Measurements from ENCODE around the gene CTBP2.
"Not testable (repeated sequence)": the region's sequence is repeated elsewhere in the genome, so short reads cannot be mapped to it uniquely, and the experiment has no call there.

CTBP2 gene

DNA sequence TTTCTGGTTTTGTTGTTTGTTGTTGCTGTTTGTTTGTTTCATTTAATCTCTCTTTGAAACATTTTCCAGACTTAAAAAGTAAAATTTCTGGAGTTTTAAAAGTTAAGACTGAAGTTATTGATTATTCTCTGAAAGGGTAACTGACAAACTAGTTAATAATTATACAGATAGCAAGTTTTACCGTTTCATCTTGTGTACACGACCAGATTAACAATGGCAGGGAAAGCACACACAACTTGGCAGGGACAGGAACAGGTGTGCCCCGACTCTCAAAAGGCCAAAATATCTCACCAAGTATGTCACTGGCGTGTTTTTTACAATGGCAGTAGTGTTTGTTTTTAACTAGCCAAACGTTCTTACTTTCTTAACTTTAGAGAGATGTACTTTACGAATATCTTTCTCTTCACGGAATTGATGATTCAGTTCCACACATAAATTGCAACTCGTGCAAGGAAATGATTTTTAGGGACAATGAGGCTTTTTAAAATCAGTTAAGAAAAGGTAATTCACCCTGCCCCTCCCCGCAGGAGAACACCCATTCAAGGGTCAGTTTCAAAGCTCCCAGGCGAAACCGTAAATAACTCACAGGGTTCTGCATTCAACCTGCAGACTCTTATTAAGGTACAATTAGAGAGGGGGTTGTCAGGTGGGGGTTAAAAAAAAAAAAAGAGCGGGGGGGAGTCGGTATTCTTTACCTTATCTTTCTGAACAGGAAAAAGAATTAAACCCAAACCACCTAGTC is 3.5 kb downstream of the CTBP2 start:
- H3K36me3 Mint-ChIP-seq = peaks cover 2% of the 10 kb centered on the region
- no peak overlapping the region for H3K4me3 Mint-ChIP-seq

DNA sequence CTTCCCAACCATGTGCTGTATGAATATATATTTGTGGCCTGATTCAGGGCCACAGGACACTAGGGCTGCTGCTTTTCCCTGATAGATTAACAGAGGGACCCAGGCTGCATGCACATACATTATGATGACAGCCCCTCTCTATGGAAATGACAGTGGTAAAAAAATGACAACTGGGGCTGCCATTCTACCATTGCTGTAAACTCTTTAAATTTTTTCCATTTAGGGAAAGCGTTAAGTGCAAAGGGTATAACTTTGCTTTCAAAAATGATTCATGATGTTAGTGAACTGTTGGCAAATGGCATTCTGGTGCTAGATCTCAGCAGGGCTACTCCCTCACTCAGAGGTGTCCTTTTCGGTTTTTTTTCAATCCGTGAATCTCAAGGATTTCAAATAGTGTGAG is 4.2 kb downstream of the CTBP2 start:
- H3K36me3 Mint-ChIP-seq = peaks cover 2% of the 10 kb centered on the region
- no peak overlapping the region for H3K27ac Mint-ChIP-seq
- H3K9me3 Mint-ChIP-seq (ENCODE audit: low read depth) = no peaks in the 10 kb centered on the region
- H3K4me3 Mint-ChIP-seq = no peak overlapping the region
- peaks cover 48% of the 10 kb centered on the region for H3K27me3 Mint-ChIP-seq
- peaks cover 5% of the 10 kb centered on the region for H3K4me1 Mint-ChIP-seq (ENCODE audit: low read depth)

More for the DNA sequence above, 3.5 kb downstream of the CTBP2 start:
- peaks cover 48% of the 10 kb centered on the region for H3K27me3 Mint-ChIP-seq
- H3K9me3 Mint-ChIP-seq (ENCODE audit: low read depth) = no peaks in the 10 kb centered on the region
- H3K27ac Mint-ChIP-seq = no peak overlapping the region
- H3K4me1 Mint-ChIP-seq (ENCODE audit: low read depth) = peaks cover 5% of the 10 kb centered on the region

DNA sequence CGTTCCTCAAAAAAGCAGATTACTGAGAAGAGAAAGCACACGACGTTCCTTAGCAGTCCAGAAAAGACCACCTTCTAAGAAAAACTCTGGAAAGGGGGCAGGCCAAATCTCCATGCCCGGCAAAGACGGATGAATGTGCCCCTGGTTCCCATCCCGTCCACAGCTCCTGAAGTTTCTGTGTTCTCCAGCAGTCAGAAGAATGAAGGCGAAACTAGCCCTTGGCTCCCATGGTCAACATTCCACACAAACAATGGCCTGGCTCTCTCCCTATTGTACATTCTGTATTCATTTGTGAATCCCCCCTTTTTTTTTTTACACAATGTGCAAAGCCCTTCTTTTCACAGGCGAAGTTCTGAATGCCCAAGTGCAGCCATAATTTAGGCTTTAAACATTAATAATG is 5.3 kb downstream of the CTBP2 start:
- H3K36me3 Mint-ChIP-seq = peaks cover 2% of the 10 kb centered on the region
- peaks cover 49% of the 10 kb centered on the region for H3K27me3 Mint-ChIP-seq
- no peaks in the 10 kb centered on the region for H3K9me3 Mint-ChIP-seq (ENCODE audit: low read depth)
- no peak overlapping the region for H3K27ac Mint-ChIP-seq
- H3K4me3 Mint-ChIP-seq = no peak overlapping the region
- peaks cover 5% of the 10 kb centered on the region for H3K4me1 Mint-ChIP-seq (ENCODE audit: low read depth)

DNA sequence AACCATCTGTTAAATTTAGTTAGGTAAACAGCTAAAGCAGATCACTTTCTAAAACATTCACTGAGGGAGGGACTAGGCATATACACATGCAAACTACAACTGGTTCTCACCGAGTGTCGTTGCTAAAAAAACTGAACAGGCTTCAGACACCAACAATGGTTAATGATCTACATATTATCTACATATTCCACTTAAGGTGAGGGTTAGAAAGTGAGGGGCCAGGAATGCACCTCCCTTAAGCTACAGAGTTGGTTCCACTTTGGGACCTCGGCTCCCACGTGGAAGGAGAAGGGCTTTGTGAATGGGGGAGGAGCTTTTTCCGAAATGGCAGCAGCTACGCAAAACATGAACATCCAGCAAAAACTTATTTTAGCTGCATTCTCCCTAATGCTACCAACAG is 5.8 kb downstream of the CTBP2 start:
- Mint-ChIP-seq H3K4me1 (ENCODE audit: low read depth) (peaks cover 5% of the 10 kb centered on the region), H3K27me3 (peaks cover 53% of the 10 kb centered on the region), H3K9me3 (ENCODE audit: low read depth) (no peaks in the 10 kb centered on the region), H3K36me3 (peaks cover 2% of the 10 kb centered on the region), H3K27ac (no peak overlapping the region), H3K4me3 (no peak overlapping the region)

DNA sequence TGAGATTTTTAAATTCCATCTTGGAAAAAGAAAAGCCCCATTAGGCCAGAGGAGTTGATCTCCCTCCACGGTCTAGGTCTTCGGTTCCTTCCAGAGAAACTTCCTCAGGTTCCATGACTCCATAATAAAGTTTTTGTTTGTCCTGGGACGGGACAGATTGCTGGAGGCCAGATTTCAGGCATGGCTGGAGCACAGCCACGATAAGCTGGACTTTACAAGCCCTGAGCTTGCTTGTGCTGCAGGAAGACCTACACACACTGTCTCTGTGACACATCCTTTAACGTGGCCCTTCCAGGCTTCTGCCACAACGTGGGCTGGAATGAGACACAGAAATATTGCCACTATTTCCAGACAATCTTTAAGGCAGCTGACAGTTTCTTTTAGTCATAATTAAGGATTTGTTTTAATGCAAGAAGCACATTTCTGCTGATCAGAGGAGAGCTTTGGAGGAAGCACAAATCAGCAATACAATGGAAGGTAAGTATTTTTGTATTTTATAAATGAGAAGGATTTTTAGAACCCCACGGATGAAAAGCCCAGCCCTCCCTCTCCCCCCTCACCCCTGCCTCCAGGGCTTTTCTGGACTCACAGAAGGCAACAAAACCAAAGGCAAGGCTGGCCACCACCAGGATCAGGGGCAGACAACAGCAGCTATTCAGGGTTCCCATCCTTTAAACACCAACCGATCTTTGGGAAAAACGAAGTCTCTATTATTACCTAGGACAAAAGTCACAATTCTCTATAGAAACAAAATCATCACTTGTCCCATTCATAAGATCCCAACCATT is 6.5 kb downstream of the CTBP2 start:
- peaks cover 5% of the 10 kb centered on the region for H3K4me1 Mint-ChIP-seq (ENCODE audit: low read depth)
- H3K36me3 Mint-ChIP-seq = peaks cover 2% of the 10 kb centered on the region
- peaks cover 53% of the 10 kb centered on the region for H3K27me3 Mint-ChIP-seq
- H3K27ac Mint-ChIP-seq = peak overlapping the region; percentile 12
- H3K4me3 Mint-ChIP-seq = no peak overlapping the region
- H3K9me3 Mint-ChIP-seq (ENCODE audit: low read depth) = no peaks in the 10 kb centered on the region

DNA sequence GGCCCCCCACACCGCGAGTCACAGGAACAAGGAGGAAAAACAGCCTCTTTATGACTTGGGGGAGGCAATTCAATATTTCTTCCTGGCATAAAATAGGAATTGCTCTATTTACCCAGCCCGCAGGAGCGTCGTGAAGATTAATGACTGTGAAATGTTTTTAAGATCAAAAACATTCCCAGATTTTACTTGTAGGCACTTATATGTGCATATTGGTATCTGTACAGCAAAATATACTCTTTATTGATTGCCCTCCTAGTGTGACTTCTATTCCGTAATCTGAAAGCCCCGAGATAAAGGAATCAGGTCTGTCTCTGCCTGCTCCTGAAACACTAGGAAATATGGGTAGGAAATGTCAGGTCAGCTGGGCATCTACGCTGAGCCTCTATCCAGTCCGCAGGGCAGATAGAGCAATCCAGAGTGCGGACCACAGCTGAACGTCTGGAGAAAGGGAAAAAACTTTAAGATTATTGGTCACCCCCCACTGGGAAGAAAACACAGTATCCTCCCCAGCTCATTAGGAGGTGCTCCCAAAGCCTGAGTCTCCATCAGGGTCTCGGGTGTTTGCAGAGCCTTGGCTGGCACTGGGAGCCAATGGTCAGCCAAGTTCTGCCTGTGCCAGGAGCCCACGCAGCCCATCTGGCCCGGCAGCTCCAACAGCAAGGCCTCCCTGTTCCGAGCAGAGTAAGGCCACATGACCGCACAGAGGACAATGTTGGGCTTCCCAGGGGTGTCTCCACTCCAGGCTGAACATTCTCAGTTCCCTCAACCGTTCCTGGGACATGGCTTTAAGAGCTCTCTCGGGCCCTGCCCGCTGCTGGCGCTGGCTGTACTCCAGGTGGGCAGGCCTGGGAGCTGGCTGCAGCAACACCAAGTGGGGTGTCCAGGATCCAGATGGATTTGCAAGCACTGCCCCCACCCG is 7.7 kb downstream of the CTBP2 start:
- no peak overlapping the region for H3K4me3 Mint-ChIP-seq
- H3K27ac Mint-ChIP-seq = no peak overlapping the region
- peaks cover 54% of the 10 kb centered on the region for H3K27me3 Mint-ChIP-seq
- no peaks in the 10 kb centered on the region for H3K36me3 Mint-ChIP-seq
- no peaks in the 10 kb centered on the region for H3K4me1 Mint-ChIP-seq (ENCODE audit: low read depth)
- H3K9me3 Mint-ChIP-seq (ENCODE audit: low read depth) = no peaks in the 10 kb centered on the region

DNA sequence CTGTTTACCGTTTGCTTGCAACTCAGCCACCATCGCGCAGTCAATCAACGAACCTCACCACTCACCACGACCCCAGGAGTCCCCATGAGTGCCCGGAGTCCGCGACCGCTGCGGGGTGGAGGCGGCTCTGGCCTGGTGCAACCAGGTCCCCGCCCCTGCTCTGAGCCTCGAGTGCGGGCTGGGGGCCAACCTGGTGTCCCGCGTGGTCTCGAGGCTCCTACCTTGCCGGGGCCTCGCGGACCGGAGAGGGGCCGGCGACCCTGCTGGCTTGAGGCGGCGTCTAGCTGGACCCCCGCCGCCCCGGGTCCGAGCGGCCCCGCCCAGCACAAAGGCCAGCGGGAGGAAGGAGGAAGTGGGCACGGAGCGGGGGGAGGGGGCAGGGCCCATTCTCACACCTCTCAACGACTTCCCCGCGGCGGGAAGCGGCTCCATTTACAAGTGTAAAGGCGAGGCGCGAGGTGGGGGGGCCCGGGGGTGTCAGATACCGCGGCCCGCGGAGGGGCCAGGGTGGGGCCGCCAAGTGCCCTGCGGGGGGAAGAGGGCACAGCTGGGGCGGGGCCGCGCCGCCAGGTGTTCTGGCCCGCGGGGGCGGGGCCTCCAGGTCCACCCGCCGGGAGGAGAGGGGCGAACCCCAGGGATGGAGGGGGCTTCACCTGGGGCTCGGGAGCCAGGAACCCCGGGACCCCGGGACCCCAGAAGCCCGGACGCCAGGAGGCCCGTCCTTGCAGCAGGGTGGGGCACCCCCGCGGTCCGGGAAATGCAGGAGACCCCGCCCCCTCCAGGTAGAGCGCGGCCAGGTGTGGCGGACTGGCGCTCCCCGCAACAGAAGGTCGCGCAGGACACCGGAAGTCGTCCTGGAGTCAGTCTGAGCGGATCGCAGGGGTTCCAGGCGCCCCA is 8.6 kb downstream of the CTBP2 start:
- no peaks in the 10 kb centered on the region for H3K4me1 Mint-ChIP-seq (ENCODE audit: low read depth)
- peaks cover 49% of the 10 kb centered on the region for H3K27me3 Mint-ChIP-seq
- H3K9me3 Mint-ChIP-seq (ENCODE audit: low read depth) = no peaks in the 10 kb centered on the region
- no peaks in the 10 kb centered on the region for H3K36me3 Mint-ChIP-seq
- no peak overlapping the region for H3K4me3 Mint-ChIP-seq
- no peak overlapping the region for H3K27ac Mint-ChIP-seq

DNA sequence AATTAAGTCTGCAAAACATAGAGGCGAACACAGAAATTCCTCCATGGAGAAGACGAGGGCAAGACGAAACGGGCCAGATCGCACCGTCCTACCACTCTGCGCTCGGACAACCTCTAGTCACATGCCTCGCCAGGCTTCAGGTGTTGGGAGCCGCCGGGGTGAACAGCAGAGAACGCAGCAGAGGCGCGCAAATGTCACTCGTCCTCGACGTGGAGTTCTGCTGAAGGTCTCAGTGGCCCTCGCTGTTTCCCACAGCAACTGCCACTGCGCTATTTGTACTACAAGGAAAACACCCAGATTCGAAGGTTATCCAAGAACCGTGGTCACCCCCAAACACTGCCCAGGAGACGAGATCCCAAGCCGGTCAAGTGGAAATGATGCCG is 9.2 kb downstream of the CTBP2 start:
- Mint-ChIP-seq H3K27ac (no peak overlapping the region), H3K4me3 (no peak overlapping the region)

DNA sequence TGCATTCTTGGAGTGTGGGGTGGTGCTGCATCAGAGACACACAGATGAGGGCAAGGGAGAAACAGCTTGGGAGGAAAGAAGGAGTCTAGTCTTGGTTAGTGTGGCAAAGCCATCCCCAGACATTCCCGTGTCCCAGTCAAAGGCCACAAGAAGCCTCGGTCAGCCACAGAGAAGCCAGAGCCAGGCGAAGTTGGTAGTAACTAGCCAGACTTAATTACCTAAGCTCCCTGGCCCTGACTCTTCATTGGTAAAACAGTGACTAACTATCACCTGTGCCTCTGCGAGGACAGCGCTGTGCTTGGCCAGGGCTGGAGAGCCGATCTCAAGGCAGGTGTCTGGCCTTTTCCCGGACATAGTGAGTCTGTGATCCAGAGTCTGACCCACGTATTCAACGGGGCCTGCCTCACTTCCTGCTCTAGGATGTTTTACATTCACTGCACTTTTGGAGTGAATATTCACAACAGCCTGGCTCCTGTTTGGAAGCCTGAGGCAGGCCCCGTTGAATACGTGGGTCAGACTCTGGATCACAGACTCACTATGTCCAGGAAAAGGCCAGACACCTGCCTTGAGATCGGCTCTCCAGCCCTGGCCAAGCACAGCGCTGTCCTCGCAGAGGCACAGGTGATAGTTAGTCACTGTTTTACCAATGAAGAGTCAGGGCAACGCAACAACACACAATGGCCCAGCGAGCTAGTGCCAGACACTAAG is 9.8 kb downstream of the CTBP2 start:
- H3K27ac Mint-ChIP-seq = not testable (repeated sequence)

More for the DNA sequence above, 9.2 kb downstream of the CTBP2 start:
- H3K36me3 Mint-ChIP-seq = no peaks in the 10 kb centered on the region
- H3K9me3 Mint-ChIP-seq (ENCODE audit: low read depth) = no peaks in the 10 kb centered on the region
- peaks cover 49% of the 10 kb centered on the region for H3K27me3 Mint-ChIP-seq
- H3K4me1 Mint-ChIP-seq (ENCODE audit: low read depth) = no peaks in the 10 kb centered on the region

DNA sequence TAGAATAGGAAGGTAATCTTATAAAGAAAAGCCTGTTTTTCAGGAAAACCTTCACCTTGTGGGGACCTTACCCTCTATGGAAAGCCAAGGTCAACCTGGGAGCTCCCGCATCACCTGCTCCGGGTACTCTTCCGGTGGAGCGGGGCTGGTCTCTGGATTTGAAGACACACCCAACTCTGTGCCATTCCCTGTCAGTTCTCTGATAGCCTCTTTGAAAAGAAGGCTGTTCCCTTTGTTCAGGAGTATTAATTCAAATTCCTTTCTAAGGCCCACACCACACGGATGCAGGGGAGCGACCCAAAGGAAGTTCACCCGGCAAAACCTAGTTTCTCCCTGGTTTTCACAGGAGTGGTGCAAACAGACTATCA is 10.7 kb downstream of the CTBP2 start:
- Mint-ChIP-seq H3K27ac (no peak overlapping the region), H3K27me3 (peaks cover 40% of the 10 kb centered on the region), H3K4me1 (ENCODE audit: low read depth) (no peaks in the 10 kb centered on the region), H3K4me3 (no peak overlapping the region), H3K36me3 (no peaks in the 10 kb centered on the region), H3K9me3 (ENCODE audit: low read depth) (no peaks in the 10 kb centered on the region)

More for the DNA sequence above, 9.8 kb downstream of the CTBP2 start:
- H3K4me3 Mint-ChIP-seq; H3K4me1 Mint-ChIP-seq (ENCODE audit: low read depth); H3K36me3 Mint-ChIP-seq; H3K9me3 Mint-ChIP-seq (ENCODE audit: low read depth): not testable (repeated sequence)
- H3K27me3 Mint-ChIP-seq = peaks cover 45% of the 10 kb centered on the region

DNA sequence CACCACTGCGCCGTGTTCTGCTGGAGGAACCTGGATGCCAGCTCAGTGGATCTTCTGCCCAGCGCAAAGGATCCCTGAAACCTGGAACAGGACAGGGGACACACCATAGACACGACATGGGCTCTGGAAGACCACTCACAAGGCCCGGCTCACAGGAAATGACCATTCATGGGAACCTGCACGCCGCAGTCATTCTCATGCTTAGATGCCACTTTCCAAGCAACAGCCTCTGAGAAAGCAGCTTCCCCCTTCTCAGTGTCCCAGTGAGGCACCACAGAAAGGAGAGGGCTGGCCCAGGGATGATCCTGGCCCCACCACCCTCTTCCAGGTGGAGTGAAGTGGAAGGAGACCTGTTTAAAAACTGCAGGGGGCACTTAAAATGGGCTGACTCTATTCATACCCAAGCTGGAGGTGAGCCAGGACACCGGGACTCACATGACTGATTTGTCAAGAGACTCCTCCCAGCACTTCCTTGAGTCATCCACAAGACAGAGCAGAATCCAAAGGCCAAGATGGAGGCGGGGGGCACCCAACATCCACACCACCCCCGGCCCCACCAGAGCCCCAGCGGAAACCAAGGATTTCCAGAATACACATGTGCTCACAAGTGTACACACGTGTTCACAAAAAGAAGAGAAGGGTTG is 11.2 kb downstream of the CTBP2 start:
- Mint-ChIP-seq H3K27ac (no peak overlapping the region), H3K27me3 (peaks cover 36% of the 10 kb centered on the region)

DNA sequence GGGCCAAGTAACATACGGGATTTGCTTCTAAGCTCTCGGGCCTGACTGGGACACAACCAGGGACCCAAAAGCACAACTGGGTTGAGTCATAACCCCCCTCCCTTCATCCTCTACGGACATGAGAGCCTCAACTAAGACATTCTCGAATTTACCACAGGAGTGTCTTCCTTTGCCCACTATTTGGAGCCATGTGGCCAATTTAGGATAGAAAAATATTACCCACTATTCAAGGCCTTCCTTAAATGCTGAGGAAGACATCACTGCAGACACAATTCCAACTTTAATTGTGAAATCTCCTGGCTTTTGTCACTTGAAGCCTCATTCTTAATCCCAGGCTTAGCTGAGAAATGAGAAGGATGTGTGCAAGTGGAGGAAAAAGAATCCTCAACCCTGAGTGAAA is 11.8 kb downstream of the CTBP2 start:
- H3K27ac Mint-ChIP-seq = no peak overlapping the region
- H3K4me3 Mint-ChIP-seq = no peak overlapping the region
- H3K36me3 Mint-ChIP-seq = no peaks in the 10 kb centered on the region
- H3K9me3 Mint-ChIP-seq (ENCODE audit: low read depth) = no peaks in the 10 kb centered on the region
- H3K4me1 Mint-ChIP-seq (ENCODE audit: low read depth) = no peaks in the 10 kb centered on the region
- peaks cover 35% of the 10 kb centered on the region for H3K27me3 Mint-ChIP-seq

More for the DNA sequence above, 11.2 kb downstream of the CTBP2 start:
- no peaks in the 10 kb centered on the region for H3K4me1 Mint-ChIP-seq (ENCODE audit: low read depth)
- H3K36me3 Mint-ChIP-seq = no peaks in the 10 kb centered on the region
- no peaks in the 10 kb centered on the region for H3K9me3 Mint-ChIP-seq (ENCODE audit: low read depth)
- no peak overlapping the region for H3K4me3 Mint-ChIP-seq

DNA sequence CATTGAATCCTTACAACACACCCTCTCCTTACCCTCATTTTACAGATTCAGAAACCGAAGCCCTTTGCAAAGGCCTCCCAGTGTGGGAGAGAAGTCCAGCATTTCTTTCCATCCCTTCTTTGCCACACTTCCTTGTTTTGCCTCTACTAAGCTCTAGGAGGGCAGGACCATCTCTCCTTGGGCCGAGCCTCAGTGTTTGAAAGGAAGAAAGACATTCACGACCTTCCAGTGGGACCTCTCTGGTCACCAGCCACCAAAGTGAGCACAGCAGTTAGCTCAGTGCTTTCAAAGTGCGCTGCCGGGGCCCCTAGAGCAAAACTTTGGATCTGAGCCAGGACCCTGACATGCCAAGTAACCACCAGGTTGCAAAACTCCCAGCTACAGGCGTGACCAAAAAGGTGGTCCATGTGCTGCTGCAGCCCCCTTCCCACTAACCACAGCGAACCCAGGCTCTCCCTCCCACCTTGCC is 12.4 kb downstream of the CTBP2 start:
- no peak overlapping the region for H3K27ac Mint-ChIP-seq
- H3K9me3 Mint-ChIP-seq (ENCODE audit: low read depth) = no peaks in the 10 kb centered on the region
- H3K27me3 Mint-ChIP-seq = peaks cover 33% of the 10 kb centered on the region
- no peaks in the 10 kb centered on the region for H3K4me1 Mint-ChIP-seq (ENCODE audit: low read depth)
- no peak overlapping the region for H3K4me3 Mint-ChIP-seq
- no peaks in the 10 kb centered on the region for H3K36me3 Mint-ChIP-seq

All from activated naive CD8-positive, alpha-beta T cell (primary cell).